Endothelial cell of umbilical vein (primary cell): ENCODE measurements around the gene SPATA24. TPM values are rescaled to one million over a fixed set of nuclear protein-coding genes. Genes with fewer than 3 reads are reported as not detected.

ENCODE experiments used
- BruUV-seq: library from RNA; stranded (reverse); fragments of 400-500 nt; replicated peaks from 2 replicates; lab custom pipeline; 2021; lab: Mats Ljungman, UMichigan
- CTCF ChIA-PET: fragments of 300-600, 350-600 bp; sonication (Branson Sonifier 250); formaldehyde crosslinking; loops from one replicate; lab custom pipeline; 2021; ENCODE audit warnings: antibody characterized with exemption, inconsistent platforms; lab: Charles Lee
- POLR2A ChIA-PET: fragments of 300-600, 350-600 bp; sonication (Branson Sonifier 250); formaldehyde crosslinking; loops from one replicate; lab custom pipeline; 2021; ENCODE audit warnings: antibody characterized with exemption, inconsistent platforms; lab: Charles Lee
- DNase-seq: peaks from one replicate; pipeline ENCODE4 v3.0.0-alpha.2; 2011; ENCODE audit warnings: low read depth, low spot score
- FAIRE-seq: peaks from 2 replicates; lab custom pipeline; 2011; peaks lifted over from hg19 to GRCh38; lab: Jason Lieb, UNC
- H2AFZ ChIP-seq: 2 replicates; pipeline ENCODE4 v1.6.0; 2012; ENCODE audit warnings: low read depth, low read length, control low read depth, inconsistent platforms
- H3K27ac ChIP-seq: 2 replicates; pipeline ENCODE4 v1.5.1; 2011; ENCODE audit warnings: low read depth, mild to moderate bottlenecking, control low read depth, low read length, moderate library complexity; ENCODE audit not compliant: insufficient read depth
- H3K27me3 ChIP-seq, 2 experiments: 2 replicates each; pipeline versions ENCODE4 v1.6.0 to v1.6.1; 2011; ENCODE audit warnings: low read length in 2 of 2, mixed read lengths in 1 of 2; ENCODE audit not compliant: control insufficient read depth in 2 of 2, insufficient read depth in 2 of 2
- H3K36me3 ChIP-seq, 2 experiments: 2 replicates in 1 of 2; 3 replicates in 1 of 2; pipeline ENCODE4 v1.5.1; 2011; ENCODE audit warnings: low read length in 2 of 2, mild to moderate bottlenecking in 1 of 2, moderate library complexity in 1 of 2; ENCODE audit not compliant: control insufficient read depth in 2 of 2, insufficient read depth in 2 of 2; ENCODE audit errors: extremely low read depth in 1 of 2
- H3K4me1 ChIP-seq: 3 replicates; pipeline ENCODE4 v1.5.1; 2011; ENCODE audit warnings: mild to moderate bottlenecking, low read length; ENCODE audit not compliant: control insufficient read depth, insufficient read depth; ENCODE audit errors: extremely low read depth
- H3K4me2 ChIP-seq: 2 replicates; pipeline ENCODE4 v1.6.1; 2011; ENCODE audit warnings: low read length, control low read depth, mixed read lengths; ENCODE audit not compliant: insufficient read depth
- H3K4me3 ChIP-seq, 3 experiments: fragments of 200-600 bp in 1 of 3; sonication (generic), shearing (Covaris generic) in 1 of 3; replicated peaks in 1 of 3; 2 replicates each; pipeline ENCODE4 v1.5.1; 2011 to 2016; ENCODE audit warnings: control low read depth in 3 of 3, low read length in 3 of 3, mild to moderate bottlenecking in 2 of 3, inconsistent platforms in 1 of 3, low read depth in 1 of 3, moderate library complexity in 1 of 3; ENCODE audit not compliant: insufficient read depth in 1 of 3
- H3K79me2 ChIP-seq: 2 replicates; pipeline ENCODE4 v1.6.0; 2012; ENCODE audit warnings: low read length, inconsistent platforms; ENCODE audit not compliant: control insufficient read depth, insufficient read depth
- H3K9ac ChIP-seq: replicated peaks from 2 replicates; pipeline ENCODE3; 2011; ENCODE audit warnings: low read length, control low read depth; ENCODE audit not compliant: insufficient read depth; ENCODE audit errors: extremely low read depth
- H3K9me1 ChIP-seq: replicated peaks from 3 replicates; pipeline ENCODE4 v1.6.0; 2011; ENCODE audit warnings: mild to moderate bottlenecking, low read length; ENCODE audit not compliant: control insufficient read depth, insufficient read depth; ENCODE audit errors: extremely low read depth
- H3K9me3 ChIP-seq: replicated peaks from 2 replicates; pipeline ENCODE4 v1.5.1; 2012; ENCODE audit warnings: low read length, inconsistent platforms; ENCODE audit not compliant: control insufficient read depth, insufficient read depth
- H4K20me1 ChIP-seq: replicated peaks from 2 replicates; pipeline ENCODE3; 2011; ENCODE audit warnings: mild to moderate bottlenecking, low read length; ENCODE audit not compliant: control insufficient read depth, insufficient read depth; ENCODE audit errors: extremely low read depth
- EZH2 ChIP-seq: IDR thresholded peaks from 2 replicates; pipeline ENCODE4 v1.6.1; 2012; ENCODE audit warnings: borderline replicate concordance, low read depth, mild to moderate bottlenecking, moderate library complexity, low read length, inconsistent platforms; ENCODE audit not compliant: severe bottlenecking
- FOS ChIP-seq: IDR thresholded peaks from 2 replicates; pipeline ENCODE4 v1.6.1; 2011; ENCODE audit warnings: mild to moderate bottlenecking, low read length, moderate library complexity, borderline replicate concordance; ENCODE audit not compliant: insufficient read depth
- GATA2 ChIP-seq: IDR thresholded peaks from 2 replicates; pipeline ENCODE4 v1.7.0; 2011; ENCODE audit warnings: low read depth, mild to moderate bottlenecking, moderate library complexity, mixed read lengths, low read length; ENCODE audit not compliant: insufficient read length, insufficient read depth
- JUN ChIP-seq: IDR thresholded peaks from 2 replicates; pipeline ENCODE4 v1.6.1; 2011; ENCODE audit warnings: borderline replicate concordance, low read depth; ENCODE audit not compliant: insufficient read length, insufficient read depth
- MYC ChIP-seq: IDR thresholded peaks from one replicate; pipeline ENCODE4 v1.6.1; 2011; ENCODE audit warnings: mild to moderate bottlenecking, low read depth, low read length
- POLR2A ChIP-seq: IDR thresholded peaks from 2 replicates; pipeline ENCODE4 v1.6.1; 2012; ENCODE audit warnings: low read depth, mild to moderate bottlenecking, control low read depth, low read length
- POLR2AphosphoS5 ChIP-seq: IDR thresholded peaks from 2 replicates; pipeline ENCODE4 v1.6.1; 2012; ENCODE audit warnings: low read depth, mild to moderate bottlenecking, control low read depth, low read length, moderate library complexity; ENCODE audit not compliant: insufficient read depth
- dilution Hi-C: fragments of 300-500 bp; cut with MboI; formaldehyde crosslinking; loops from one replicate; pipeline ENCODE4 v1.15.0; 2019; ENCODE audit warnings: low sequenced_read_pairs; ENCODE audit not compliant: extremely low pct_ligation_motif_present
- intact Hi-C: fragments of 100-400 bp; cut with micrococcal nuclease; formaldehyde crosslinking; loops from one replicate; pipeline ENCODE4 v1.10.0; 2022
- polyA plus RNA-seq, 4 experiments: library from polyadenylated mRNA; depleted of rRNA in 3 of 4; stranded (reverse) in 3 of 4; unstranded in 1 of 4; fragments of >200 nt; gene quantifications; 2 replicates each; pipeline versions ENCODE4 v1.2.1 to v1.2.3, GENCODE V29; 2011 to 2012; ENCODE audit warnings: missing spikeins in 1 of 4
- total RNA-seq: library from RNA; stranded (reverse); gene quantifications from 2 replicates; pipeline ENCODE4 v1.2.3, GENCODE V29; 2021
- TF ChIP-seq, protein P1 (sequence below): IDR thresholded peaks from 2 replicates; pipeline ENCODE4 v1.6.1; 2011; ENCODE audit not compliant: insufficient read depth, insufficient read length
- TF ChIP-seq, protein P2 (sequence below), 2 donors: IDR thresholded peaks; 1 replicate in 1 of 2; 2 replicates in 1 of 2; pipeline ENCODE4 v1.5.1; 2011; ENCODE audit warnings: low read length in 2 of 2, mild to moderate bottlenecking in 2 of 2, moderate library complexity in 2 of 2, control low read depth in 1 of 2, inconsistent platforms in 1 of 2, low read depth in 1 of 2; ENCODE audit not compliant: insufficient read depth in 1 of 2; ENCODE audit errors: extremely low read depth in 1 of 2

The SPATA24 gene
- total and polyA plus RNA-seq, 2 donors (not counting 3 experiments of a cell fraction or from before 2014, with no cell fraction given), result 3.2 to 7.9 TPM

DNA sequence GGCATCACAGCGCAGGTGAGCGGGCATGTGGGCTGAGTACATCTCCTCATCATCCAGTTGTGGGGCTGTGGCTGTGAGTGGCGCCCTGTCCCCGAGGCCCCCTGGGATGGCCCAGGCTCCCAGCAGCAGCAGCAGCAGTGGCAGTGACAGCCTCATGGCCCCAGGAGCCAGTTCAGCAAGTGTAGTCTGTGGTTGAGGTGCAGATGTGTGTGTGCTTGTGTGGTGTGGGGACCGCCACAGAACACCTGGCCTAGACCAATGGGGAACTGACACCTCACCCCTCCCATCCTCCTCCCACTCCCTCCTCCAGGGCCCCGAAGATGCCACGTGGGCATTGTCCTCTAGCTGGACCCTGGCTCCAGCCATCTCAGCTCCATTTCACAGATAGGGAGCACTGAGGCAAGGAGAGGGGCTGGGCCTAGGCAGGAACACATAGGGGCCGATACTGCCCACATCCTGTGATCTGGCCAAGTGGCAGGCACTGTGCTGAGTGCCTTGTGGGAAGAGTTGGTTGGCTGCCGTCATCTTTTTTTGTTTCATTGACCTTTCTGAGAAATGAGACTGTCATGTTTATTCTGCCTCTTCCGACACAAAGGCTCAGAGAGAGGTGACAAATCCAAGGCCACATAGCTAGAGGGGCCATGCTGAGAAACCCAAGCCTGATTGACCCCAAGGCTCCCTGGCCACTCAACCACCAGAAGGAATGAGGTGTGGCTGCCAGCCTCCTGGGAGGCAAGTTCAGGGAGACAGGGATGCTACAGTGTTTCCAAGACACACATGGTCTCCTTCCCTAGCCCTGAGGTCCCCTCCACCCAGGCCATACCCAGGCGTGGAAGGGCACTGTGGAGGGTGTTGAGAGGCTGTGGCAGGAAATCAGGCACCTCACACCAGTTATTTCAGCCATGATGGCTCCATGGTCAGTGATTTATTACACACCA, 13.9 kb downstream of the SPATA24 start, which contains the start of gene MZB1:
Gene MZB1 (minus strand): TSS at position 213 of the 938 bp plus-strand sequence. CDS start 57 bp downstream, at position 156.
- TF ChIP-seq, protein P1, sequence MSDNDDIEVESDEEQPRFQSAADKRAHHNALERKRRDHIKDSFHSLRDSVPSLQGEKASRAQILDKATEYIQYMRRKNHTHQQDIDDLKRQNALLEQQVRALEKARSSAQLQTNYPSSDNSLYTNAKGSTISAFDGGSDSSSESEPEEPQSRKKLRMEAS, result no peak
- TF ChIP-seq GATA2, result no peak
- no peak for TF ChIP-seq FOS
- no peak for TF ChIP-seq POLR2A
- no peak for TF ChIP-seq EZH2
- TF ChIP-seq, protein P2, sequence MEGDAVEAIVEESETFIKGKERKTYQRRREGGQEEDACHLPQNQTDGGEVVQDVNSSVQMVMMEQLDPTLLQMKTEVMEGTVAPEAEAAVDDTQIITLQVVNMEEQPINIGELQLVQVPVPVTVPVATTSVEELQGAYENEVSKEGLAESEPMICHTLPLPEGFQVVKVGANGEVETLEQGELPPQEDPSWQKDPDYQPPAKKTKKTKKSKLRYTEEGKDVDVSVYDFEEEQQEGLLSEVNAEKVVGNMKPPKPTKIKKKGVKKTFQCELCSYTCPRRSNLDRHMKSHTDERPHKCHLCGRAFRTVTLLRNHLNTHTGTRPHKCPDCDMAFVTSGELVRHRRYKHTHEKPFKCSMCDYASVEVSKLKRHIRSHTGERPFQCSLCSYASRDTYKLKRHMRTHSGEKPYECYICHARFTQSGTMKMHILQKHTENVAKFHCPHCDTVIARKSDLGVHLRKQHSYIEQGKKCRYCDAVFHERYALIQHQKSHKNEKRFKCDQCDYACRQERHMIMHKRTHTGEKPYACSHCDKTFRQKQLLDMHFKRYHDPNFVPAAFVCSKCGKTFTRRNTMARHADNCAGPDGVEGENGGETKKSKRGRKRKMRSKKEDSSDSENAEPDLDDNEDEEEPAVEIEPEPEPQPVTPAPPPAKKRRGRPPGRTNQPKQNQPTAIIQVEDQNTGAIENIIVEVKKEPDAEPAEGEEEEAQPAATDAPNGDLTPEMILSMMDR (IDR thresholded peaks at IDR 0.05; ENCODE audit: extremely low read depth in 1 of 2, insufficient read depth in 1 of 2, low read depth in 1 of 2, low read length in 2 of 2), result no peak
- TF ChIP-seq POLR2AphosphoS5, result no peak
- no peak for TF ChIP-seq JUN
- TF ChIP-seq MYC, result no peak
- Histone ChIP-seq H3K9ac (no peak within 1 kb of the TSS), H2AFZ (no peak within 1 kb of the TSS), H3K9me1 (no peaks in the 10 kb centered on the region), H3K27ac (no peak within 1 kb of the TSS), H3K9me3 (no peaks in the 10 kb centered on the region), H3K4me3 (no peak within 1 kb of the TSS), H3K27me3 (peaks cover 7 to 14% of the 10 kb centered on the region in 2 experiments), H3K79me2 (no peaks in the 10 kb centered on the region), H3K4me2 (no peak within 1 kb of the TSS), H3K36me3 (no peaks in the 10 kb centered on the region), H4K20me1 (no peaks in the 10 kb centered on the region), H3K4me1 (peaks cover 12% of the 10 kb centered on the region)
- no TSS peak for BruUV-seq
- CTCF ChIA-PET, result interaction anchor here (1.3 to 1.4 kb wide), 2 partner anchors 10 to 18 kb away, joined by 4 to 7 read pairs; no protein-coding TSS in a partner anchor
- intact Hi-C loops (loop anchor here (5.0 kb wide), 1 partner anchor 98 kb away; the partner anchor contains the start of gene MATR3), dilution Hi-C loops (no loop called here)
- POLR2A ChIA-PET, result no interaction called here
- DNase-seq, result no peak
- FAIRE-seq, result no peak
